H7 (cell line): ENCODE measurements around the gene MPV17L. TPM values are rescaled to one million over a fixed set of nuclear protein-coding genes. Genes with fewer than 3 reads are reported as not detected.
"Not testable (repeated sequence)": the region's sequence is repeated elsewhere in the genome, so short reads cannot be mapped to it uniquely, and the experiment has no call there.

ENCODE experiments used
- DNase-seq: peaks from one replicate; pipeline ENCODE4 v3.0.0; 2012
- H3K27me3 ChIP-seq: 2 replicates; pipeline ENCODE4 v1.6.0; 2011; ENCODE audit warnings: mild to moderate bottlenecking, low read length; ENCODE audit not compliant: control insufficient read depth, insufficient read depth
- H3K36me3 ChIP-seq: replicated peaks from 2 replicates; pipeline ENCODE4 v1.5.1; 2011; ENCODE audit warnings: low read length; ENCODE audit not compliant: control insufficient read depth, insufficient read depth
- H3K4me3 ChIP-seq: 2 replicates; pipeline ENCODE4 v1.5.1; 2011; ENCODE audit warnings: low read depth, mild to moderate bottlenecking, control low read depth, low read length, moderate library complexity; ENCODE audit not compliant: insufficient read depth
- total RNA-seq: library from RNA; depleted of rRNA; stranded (reverse); fragments of >200 nt; shearing (Covaris generic); gene quantifications from 2 replicates; pipeline ENCODE4 v1.2.3, GENCODE V29; 2014

Gene MPV17L
- total RNA-seq, 1 experiment from 2014 or later = 1.7 TPM

DNA sequence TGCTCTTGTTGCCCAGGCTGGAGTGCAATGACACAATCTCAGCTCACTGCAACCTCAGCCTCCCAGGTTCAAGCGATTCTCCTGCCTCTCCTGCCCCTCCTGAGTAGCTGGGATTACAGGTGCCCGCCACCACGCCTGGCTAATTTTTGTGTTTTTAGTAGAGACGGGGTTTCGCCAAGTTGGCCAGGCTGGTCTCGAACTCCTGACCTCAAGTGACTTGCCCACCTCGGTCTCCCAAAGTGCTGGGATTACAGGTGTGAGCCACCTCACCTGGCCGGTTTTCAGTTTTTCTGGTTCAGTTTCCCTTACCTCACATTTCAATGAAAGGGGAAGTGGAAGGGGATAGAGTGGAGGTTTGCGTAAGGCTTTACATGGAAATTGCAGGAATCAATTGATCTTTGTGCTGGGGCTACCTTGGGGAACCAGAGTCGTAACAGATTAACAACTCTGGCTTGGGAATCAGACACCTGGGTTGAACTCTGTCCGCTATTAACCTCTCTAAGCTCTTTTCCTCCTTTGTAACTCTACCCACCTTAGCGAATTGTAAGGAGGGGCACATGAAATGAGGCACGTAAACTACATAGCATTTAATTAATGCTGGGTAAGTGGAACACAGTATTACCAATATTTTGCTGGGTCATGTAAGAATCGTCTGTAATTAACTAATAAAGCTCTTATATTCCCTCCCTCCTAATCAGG, 3.2 kb downstream of the MPV17L start:
- Histone ChIP-seq H3K36me3 (no peaks in the 10 kb centered on the region), H3K27me3 (peaks cover 3% of the 10 kb centered on the region; the same call in 1 of the 2 replicates), H3K4me3 (no peak overlapping the region)
- no peak for DNase-seq

DNA sequence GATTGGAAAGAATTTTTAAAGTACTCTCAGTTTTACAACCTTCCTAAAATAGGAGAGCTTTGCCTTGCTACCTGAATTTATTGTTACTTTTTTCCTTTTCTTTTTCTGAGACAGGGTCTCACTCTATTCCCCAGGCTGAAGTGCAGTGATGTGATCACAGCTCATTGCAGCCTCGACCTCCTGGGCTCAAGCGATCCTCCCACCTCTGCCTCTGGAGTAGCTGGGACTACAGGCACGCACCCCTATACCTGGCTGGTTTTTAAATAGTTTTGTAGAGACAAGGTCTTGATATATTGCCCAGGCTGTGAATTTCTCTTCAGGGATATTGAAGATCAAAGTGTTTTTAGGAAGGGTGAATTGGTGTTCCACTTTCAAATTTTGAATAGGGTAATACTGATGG, 3.8 kb downstream of the MPV17L start:
- no peaks in the 10 kb centered on the region for H3K36me3 ChIP-seq
- no peak for DNase-seq

DNA sequence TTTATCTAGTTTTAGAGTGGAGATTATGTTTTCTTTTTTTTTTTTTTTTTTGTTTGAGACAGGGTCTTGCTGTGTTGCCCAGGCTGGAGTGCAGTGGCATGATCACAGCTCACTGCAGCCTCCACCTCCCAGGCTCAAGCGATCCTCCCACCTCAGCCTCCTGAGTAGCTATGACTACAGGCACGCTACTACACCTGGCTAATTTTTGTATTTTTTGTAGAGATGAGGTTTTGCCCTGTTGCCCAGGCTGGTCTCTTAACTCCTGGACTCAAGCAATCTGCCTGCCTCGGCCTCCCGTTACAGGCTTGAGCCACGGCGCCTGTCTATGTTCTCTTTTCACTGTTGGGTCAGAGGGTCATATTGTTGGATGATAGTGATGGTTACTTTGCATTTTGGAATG, 4.8 kb downstream of the MPV17L start:
- H3K27me3 ChIP-seq, DNase-seq, H3K36me3 ChIP-seq, H3K4me3 ChIP-seq: not testable (repeated sequence)

More for the DNA sequence above, 3.8 kb downstream of the MPV17L start:
- Histone ChIP-seq H3K4me3 (no peak overlapping the region), H3K27me3 (peaks cover 3% of the 10 kb centered on the region; the same call in 1 of the 2 replicates)

DNA sequence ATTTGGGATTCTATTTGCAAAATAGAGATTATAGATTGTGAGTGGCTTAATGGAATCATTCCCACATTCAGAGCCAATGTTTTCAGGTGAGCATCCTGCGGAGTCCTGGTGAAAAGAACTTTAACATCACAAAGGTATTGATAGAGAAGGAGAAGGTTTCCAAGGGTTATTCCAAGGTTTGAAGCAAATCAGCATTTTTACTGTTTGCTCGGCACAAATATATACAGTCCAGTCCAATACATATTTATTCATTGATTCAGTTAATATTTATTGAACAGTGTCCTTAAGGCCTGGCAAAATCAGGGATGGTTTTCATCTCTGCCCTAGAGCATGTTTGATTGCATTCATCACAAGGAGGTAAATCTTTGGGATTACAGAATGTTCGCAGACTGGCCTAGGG, 6.4 kb downstream of the MPV17L start:
- Histone ChIP-seq H3K27me3 (no peaks in the 10 kb centered on the region), H3K36me3 (no peaks in the 10 kb centered on the region), H3K4me3 (no peak overlapping the region)
- DNase-seq = no peak

DNA sequence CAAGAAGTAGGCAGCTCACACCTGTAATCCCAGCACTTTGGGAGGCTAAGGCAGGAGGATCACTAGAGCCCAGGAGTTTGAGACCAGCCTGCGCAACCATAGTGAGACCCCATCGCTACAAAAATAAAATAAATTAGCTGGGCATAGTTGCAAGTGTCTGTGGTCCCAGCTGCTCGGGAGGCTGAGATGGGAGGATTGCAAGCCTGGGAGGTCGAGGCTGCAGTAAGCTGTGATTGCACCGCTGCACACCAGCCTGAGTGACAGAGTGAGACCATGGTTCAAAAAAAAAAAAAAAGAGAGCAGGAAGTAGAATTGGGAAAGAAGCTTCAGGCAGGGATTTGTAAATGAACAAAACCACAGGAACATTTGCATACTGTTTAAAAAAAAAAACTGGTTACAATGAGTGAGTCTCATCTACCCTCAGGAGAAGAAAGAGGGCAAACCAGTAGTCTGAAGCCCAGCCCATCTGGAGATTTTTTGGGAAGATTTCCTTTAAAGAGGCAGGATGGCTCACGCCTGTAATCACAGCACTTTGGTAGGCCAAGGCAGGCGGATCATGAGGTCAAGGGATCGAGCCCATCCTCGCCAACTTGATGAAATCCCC, 7.9 kb downstream of the MPV17L start:
- H3K36me3 ChIP-seq = no peaks in the 10 kb centered on the region
- DNase-seq = no peak
- H3K27me3 ChIP-seq = no peaks in the 10 kb centered on the region
- no peak overlapping the region for H3K4me3 ChIP-seq

DNA sequence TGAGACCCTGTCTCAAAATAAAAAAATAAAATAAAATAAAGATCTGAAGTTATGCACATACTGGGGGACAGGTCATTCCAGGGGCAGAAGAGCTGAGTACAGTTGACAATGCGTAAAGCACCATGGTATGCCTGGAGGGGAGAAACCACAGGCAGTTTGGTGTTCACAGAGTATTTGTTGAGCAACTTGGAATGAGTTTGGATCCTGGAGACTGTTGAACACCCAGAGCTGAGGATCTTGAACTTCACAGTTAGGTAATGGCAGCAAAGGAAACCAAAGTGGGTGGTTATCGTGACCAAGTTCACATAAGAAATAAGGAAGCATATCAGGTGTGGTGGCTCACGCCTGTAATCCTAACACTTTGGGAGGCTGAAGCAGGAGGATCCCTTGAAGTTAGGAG, 8.5 kb downstream of the MPV17L start:
- not testable (repeated sequence) for H3K27me3 ChIP-seq, H3K36me3 ChIP-seq, H3K4me3 ChIP-seq, DNase-seq

DNA sequence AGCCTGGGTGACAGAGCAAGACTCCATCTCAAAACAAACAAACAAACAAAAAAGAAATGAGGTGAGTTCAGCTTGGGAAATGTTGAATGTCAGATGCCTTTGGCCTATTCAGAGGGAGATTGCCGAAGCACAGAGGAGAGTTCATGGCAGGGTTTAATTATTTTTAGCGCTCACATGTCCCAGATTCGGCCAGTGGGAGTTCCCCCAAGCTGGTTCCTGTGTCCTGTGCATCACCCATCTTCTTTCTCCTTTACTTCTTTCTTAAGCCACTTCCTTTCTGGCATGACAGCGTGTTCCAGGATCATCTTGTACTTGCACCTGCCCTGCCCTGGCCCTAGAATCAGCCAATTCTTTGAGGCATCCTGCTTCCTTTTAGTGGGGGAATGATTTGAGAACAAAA, 9.2 kb downstream of the MPV17L start:
- Histone ChIP-seq H3K36me3 (no peaks in the 10 kb centered on the region), H3K4me3 (no peak overlapping the region), H3K27me3 (no peaks in the 10 kb centered on the region)
- no peak for DNase-seq

DNA sequence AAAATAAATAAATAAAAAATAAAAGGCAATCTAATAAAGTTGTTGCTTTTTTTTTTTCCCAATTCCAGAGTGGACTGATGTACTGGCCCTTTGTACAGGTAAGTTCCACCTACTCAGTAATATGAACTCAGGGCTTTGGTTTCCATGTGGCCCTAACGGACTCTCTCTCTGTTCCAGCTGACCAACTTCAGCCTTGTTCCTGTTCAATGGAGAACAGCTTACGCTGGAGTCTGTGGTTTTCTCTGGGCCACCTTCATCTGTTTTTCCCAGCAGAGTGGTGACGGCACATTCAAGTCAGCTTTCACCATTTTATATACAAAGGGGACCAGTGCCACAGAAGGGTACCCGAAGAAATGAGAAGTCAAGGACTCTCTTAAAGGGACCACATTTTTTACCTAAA, 12.2 kb downstream of the MPV17L start:
- H3K27me3 ChIP-seq, H3K36me3 ChIP-seq, DNase-seq, H3K4me3 ChIP-seq: not testable (repeated sequence)

DNA sequence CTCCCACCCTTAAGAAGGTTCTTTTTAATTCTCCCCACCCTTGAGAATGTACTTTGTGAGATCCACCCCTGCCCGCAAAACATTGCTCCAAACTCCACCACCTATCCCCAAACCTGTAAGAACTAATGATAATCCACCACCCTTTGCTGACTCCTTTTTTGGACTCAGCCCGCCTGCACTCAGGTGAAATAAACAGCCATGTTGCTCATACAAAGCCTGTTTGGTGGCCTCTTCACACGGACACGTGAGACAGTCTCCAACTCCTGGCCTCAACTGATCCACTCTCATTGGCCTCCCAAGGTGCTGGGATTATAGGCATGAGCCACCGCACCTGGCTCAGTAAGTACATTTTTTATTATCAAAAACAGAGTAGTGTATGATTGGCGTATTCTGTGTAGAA, 13.9 kb downstream of the MPV17L start:
- not testable (repeated sequence) for DNase-seq, H3K4me3 ChIP-seq, H3K27me3 ChIP-seq, H3K36me3 ChIP-seq

DNA sequence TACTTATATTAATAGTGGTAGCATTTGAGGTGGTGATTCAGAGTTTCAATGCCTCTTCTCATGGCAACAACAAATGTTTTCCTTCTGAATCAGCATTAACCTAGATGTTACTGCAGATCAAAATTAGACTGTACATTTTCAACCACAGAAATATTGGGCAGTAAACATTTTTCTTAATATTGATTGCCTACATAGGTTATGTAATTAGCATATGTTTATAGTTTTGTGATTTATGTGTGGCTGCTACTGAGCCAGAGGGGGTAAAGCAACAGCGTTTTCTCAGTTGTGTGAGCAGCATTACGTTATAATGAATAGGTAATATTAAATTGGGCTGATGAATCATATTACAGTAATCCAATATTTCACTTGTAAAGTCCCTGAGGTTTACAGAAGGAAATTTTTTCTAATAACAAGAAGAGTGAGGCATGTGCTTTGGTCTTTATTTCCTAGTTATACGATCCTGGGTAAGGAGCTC, 20.0 kb downstream of the MPV17L start:
- DNase-seq = no peak
- Histone ChIP-seq H3K4me3 (no peak overlapping the region), H3K27me3 (no peaks in the 10 kb centered on the region), H3K36me3 (no peaks in the 10 kb centered on the region)

DNA sequence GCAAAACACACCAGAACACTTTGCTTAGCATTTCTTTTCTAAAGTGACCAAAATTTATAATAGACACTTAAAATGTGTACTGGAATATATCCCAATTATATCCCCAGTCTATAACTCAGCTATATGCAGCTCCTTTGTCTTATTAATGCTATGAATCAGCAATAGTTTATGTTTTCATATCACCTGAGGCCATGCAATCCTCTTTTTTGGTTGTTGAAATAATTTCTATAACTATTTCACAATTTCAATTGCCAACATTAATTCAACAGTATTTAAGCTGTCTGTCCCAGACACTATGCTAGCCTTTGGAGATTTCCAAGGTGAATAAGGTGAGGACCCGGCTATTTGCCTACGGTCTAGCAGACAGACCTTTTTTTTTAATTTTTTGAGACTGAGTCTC, 21.6 kb downstream of the MPV17L start:
- no peaks in the 10 kb centered on the region for H3K27me3 ChIP-seq
- H3K36me3 ChIP-seq = no peaks in the 10 kb centered on the region
- no peak for DNase-seq
- H3K4me3 ChIP-seq = no peak overlapping the region

DNA sequence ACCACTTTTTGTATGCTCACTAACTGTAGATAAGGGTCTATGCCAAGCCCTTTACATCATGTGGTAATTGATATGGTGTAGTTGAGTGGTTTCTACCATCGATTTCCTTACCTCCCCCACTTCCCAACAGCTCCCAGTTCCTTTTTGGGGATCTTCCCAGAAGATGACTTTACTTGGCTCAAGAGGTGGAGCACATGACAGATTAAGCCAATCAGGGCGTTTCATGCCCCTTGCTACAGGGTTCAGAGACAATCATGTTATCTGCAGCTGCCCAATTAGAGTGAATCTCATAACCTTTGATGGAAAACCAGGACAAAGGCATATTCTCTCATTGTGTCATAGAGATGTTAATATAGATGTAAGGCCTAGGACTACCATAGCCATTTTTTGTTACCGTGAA, 22.7 kb downstream of the MPV17L start:
- H3K27me3 ChIP-seq = no peaks in the 10 kb centered on the region
- no peak for DNase-seq
- no peak overlapping the region for H3K4me3 ChIP-seq
- no peaks in the 10 kb centered on the region for H3K36me3 ChIP-seq

DNA sequence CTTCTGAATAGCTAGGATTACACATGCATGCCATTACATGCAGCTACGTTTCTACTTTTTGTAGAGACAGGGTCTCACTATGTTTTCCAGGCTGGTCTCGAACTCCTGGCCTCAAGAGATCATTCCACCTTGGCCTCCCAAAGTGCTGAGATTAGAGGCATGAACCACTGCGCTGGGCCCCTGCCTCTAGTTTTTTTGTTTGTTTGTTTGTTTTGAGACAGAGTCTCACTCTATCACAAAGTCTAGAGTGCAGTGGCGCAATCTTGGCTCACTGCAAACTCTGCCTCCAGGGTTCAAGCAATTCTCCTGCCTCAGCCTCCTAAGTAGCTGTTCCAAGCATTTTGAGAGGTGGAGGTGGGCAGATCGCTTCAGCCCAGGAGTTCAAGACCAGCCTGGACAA, 26.1 kb downstream of the MPV17L start:
- not testable (repeated sequence) for H3K4me3 ChIP-seq, DNase-seq, H3K27me3 ChIP-seq, H3K36me3 ChIP-seq

DNA sequence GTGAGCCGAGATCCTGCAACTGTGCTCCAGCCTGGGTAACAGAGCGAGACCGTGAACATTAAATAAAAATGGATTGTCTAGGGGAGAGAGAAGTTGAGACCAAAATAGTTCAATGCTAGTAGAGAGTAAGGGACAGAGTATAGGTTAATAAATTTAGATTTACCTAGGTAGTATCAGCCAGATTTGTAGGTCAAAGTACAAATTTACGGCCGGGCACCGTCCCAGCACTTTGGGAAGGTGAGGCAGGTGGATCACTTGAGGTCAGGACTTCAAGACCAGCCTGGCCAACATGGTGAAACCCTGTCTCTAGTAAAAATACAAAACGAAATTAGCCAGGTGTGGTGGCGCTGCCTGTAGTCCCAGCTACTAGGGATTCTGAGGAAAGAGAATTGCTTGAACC, 26.7 kb downstream of the MPV17L start:
- no peak for DNase-seq
- Histone ChIP-seq H3K36me3 (no peaks in the 10 kb centered on the region), H3K27me3 (no peaks in the 10 kb centered on the region), H3K4me3 (no peak overlapping the region)

DNA sequence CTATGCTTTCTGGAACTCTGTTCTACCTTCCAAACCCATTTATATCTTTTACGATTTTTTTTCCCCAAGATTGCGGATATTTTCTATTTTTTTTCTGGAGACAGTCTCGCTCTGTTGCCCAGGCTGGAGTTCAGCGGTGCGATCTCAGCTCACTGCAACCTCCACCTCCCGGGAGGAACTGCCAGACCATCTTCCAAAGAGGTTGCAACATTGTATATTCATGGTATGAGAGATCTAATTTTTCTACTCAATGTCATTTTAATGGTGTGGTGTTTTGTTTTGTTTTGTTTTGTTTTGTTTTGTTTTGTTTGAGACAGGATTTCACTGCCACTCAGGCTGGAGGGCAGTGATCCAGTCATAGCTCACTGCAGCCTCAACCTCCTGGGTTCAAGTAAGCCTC, 30.3 kb downstream of the MPV17L start:
- no peak for DNase-seq
- Histone ChIP-seq H3K27me3 (no peaks in the 10 kb centered on the region), H3K36me3 (no peaks in the 10 kb centered on the region)

More for the DNA sequence above, 30.3 kb downstream of the MPV17L start:
- no peak overlapping the region for H3K4me3 ChIP-seq
